ENCODE results near the gene OR10AD1. TPM values are rescaled to one million over a fixed set of nuclear protein-coding genes. Genes with fewer than 3 reads are reported as not detected.

The OR10AD1 gene
- total and polyA plus RNA-seq, 4 donors = not detected

- DNase-seq (ENCODE audit: low spot score) = no peak
- Histone ChIP-seq H3K9me3 (ENCODE audit: control insufficient read depth in 4 of 4, low read length in 3 of 4) (no peaks in the 10 kb centered on the region), H3K9ac (ENCODE audit: low read depth in 1 of 2, low read length in 2 of 2) (no peak overlapping the region), H3K4me3 (ENCODE audit: low read depth in 1 of 3, low read length in 3 of 3) (no peak overlapping the region), H3K27ac (ENCODE audit: low read depth in 1 of 2, low read length in 2 of 2) (no peak overlapping the region), H3K27me3 (ENCODE audit: control insufficient read depth in 4 of 4, insufficient read depth in 4 of 4, low read length in 3 of 4) (no peaks in the 10 kb centered on the region), H3K36me3 (ENCODE audit: control insufficient read depth in 4 of 4, insufficient read depth in 3 of 4, low read depth in 1 of 4, low read length in 3 of 4) (no peaks in the 10 kb centered on the region), H3K4me1 (ENCODE audit: control insufficient read depth in 4 of 4, insufficient read depth in 4 of 4, low read length in 3 of 4) (peaks cover 0 to 3% (median 0%) of the 10 kb centered on the region in 4 donors)
- no peak for TF ChIP-seq RAD21 (IDR thresholded peaks at IDR 0.05)
- TF ChIP-seq HNF4G (IDR thresholded peaks at IDR 0.05) = no peak
- no peak for TF ChIP-seq YY1 (IDR thresholded peaks at IDR 0.05)
- no peak for TF ChIP-seq JUND (IDR thresholded peaks at IDR 0.05)
- no peak for TF ChIP-seq ATF3 (IDR thresholded peaks at IDR 0.05)
- TF ChIP-seq TAF1 (conservative IDR thresholded peaks at IDR 0.05) = no peak
- TF ChIP-seq NR2F2 (IDR thresholded peaks at IDR 0.05) = no peak
- TF ChIP-seq HNF4A (conservative IDR thresholded peaks at IDR 0.05) = no peak
- TF ChIP-seq REST (IDR thresholded peaks at IDR 0.05) = no peak
- TF ChIP-seq FOXA1 (IDR thresholded peaks at IDR 0.05) = no peak
- no peak for TF ChIP-seq EGR1 (IDR thresholded peaks at IDR 0.05; ENCODE audit: low read depth in 2 of 2)
- no peak for TF ChIP-seq SP1 (IDR thresholded peaks at IDR 0.05)
- TF ChIP-seq MAX (IDR thresholded peaks at IDR 0.05) = no peak
- TF ChIP-seq GABPA (IDR thresholded peaks at IDR 0.05 in 1 of 2, conservative IDR thresholded peaks at IDR 0.05 in 1 of 2) = no peak
- no peak for TF ChIP-seq ZBTB33 (IDR thresholded peaks at IDR 0.05)
- TF ChIP-seq FOXA2 (IDR thresholded peaks at IDR 0.05) = no peak
- TF ChIP-seq RXRA (IDR thresholded peaks at IDR 0.05) = no peak
- TF ChIP-seq CTCF (IDR thresholded peaks at IDR 0.05; ENCODE audit: low read depth, low read length, missing input control) = no peak
- 87% methylated on average over 2 of the region's 2 CpGs for WGBS
Measured at GRCh38 chr12:48164451-48164850, 38.6 kb downstream of the OR10AD1 start.

All from liver (tissue), 9 donors.